C4-2B (cell line): ENCODE measurements around the gene DLGAP3.

Source experiments
- CTCF ChIP-seq: fragments of 450-650 bp; conservative IDR thresholded peaks from 2 replicates; pipeline ENCODE4 v1.5.1; 2017; ENCODE audit warnings: mild to moderate bottlenecking
- ZFX ChIP-seq: fragments of 450-650 bp; IDR thresholded peaks from 2 replicates; pipeline ENCODE4 v1.6.1; 2017

GRCh38 chr1:34896612-34897011 is 32.8 kb downstream of the DLGAP3 start:
- TF ChIP-seq CTCF, result peak; percentile 19; the same call in 1 of the 2 replicates
- no peak for TF ChIP-seq ZFX
